Measurements from ENCODE around the gene ANKRD33.

Gene ANKRD33

DNA sequence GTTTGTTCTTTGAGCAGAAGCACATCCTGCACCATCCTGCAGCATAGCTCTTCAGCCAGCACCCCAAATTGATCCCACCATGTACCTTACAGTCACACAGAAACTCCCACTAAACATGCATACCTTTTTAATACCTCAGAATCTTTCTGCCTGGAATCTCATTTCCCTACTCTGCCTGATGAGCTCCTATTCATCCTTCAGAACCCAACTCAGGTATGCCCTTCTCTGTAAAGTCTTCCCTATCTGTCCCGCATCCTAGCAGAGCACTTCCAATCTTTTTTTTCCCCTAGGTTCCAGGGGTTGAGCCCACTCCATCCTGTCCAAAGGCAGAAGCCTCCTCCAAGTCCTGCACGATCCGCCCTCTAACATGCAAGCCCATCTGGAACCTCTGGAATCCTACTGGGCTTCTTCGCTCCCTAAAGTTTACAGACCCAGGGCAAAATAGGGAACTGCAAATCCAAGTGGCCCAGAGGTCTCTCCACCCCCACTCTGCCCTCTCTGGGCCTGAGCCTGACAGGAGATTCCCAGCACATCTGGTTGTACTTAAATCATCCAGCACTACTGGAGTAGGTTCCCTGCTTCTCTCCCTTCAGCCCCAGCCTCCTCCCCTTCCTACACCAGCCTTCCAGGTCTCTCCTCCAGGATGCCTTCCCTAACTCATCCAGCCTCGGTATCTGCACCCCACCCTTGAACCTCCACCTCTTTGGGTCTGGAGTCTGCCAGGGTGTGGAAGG is 35.3 kb upstream of the ANKRD33 start:
- Histone ChIP-seq H3K56ac (ENCODE audit: low read length) (no peak overlapping the region), H3K9ac (ENCODE audit: low read length) (no peak overlapping the region), H3K4me2 (ENCODE audit: low read length) (no peak overlapping the region), H3K36me3 (ENCODE audit: control insufficient read depth, insufficient read depth, low read length) (no peaks in the 10 kb centered on the region), H3K18ac (ENCODE audit: low read length) (no peak overlapping the region), H4K8ac (ENCODE audit: low read depth, low read length) (no peak overlapping the region), H3K4me3 (ENCODE audit: low read length) (no peak overlapping the region), H2BK120ac (ENCODE audit: low read depth, low read length) (no peak overlapping the region), H3K27me3 (ENCODE audit: insufficient read depth, low read length, poor library complexity) (no peaks in the 10 kb centered on the region), H2BK15ac (replicated peaks; ENCODE audit: low read depth) (no peak overlapping the region), H2AK5ac (ENCODE audit: low read length) (no peak overlapping the region), H4K5ac (ENCODE audit: low read length) (no peak overlapping the region), H3K4ac (ENCODE audit: low read depth, low read length) (no peak overlapping the region), H3K4me1 (ENCODE audit: control insufficient read depth, low read depth, low read length) (no peaks in the 10 kb centered on the region), H3K79me1 (ENCODE audit: low read length) (no peaks in the 10 kb centered on the region), H3K79me2 (ENCODE audit: control insufficient read depth, insufficient read depth, low read length) (no peaks in the 10 kb centered on the region), H2BK5ac (ENCODE audit: low read length) (no peak overlapping the region), H3K23ac (ENCODE audit: low read length) (no peak overlapping the region), H3K27ac (ENCODE audit: low read depth, low read length) (no peak overlapping the region)
- no peak for DNase-seq
- no CpG with 5 or more reads among the region's 5 CpGs for WGBS (ENCODE audit: extremely low coverage, insufficient coverage, low lambda C conversion rate)

DNA sequence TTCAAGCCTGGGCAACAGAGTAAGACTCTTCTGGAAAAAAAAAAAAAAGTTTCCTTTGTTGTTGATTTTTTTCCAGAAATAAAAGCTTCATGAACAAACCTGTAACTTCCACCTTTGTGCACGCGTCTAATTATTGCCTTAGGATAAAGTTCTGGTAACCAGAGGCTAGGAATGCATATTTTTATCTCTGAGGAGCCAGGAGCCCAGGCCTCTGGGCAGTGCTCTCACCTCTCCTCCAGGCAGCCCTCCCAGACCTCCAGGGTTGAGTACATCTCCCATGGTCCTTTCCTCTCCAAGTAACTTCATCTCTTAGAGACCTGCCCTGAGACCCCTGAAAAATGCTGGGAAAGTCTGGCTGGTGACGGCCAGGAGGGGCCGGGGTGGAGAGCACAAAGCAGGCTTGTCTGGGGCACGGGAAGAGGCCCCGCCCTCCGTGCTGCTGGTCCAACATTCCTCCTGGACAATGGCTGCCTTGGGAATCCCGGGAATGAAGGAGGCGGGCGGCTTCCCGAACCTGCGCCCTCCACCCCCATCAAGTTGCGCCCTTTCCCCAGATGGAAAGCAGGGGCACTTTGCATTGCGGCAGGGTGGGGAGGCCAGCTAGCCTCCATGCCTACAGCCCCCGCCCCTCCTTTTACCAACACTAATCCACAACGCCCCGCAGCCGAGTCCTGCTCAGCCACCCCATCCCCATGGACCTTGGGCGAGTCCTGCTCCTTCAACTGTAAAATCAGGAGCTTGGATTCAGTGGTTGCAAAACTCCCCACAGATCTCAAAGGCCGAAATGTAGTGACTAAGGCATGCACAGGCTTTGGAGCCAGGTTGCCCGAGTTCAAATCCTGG is 32.1 kb upstream of the ANKRD33 start:
- Histone ChIP-seq H2AK5ac (ENCODE audit: low read length) (peak overlapping the region; percentile 69), H2BK120ac (ENCODE audit: low read depth, low read length) (no peak overlapping the region), H3K56ac (ENCODE audit: low read length) (peak overlapping the region; percentile 83), H3K4me3 (ENCODE audit: low read length) (peak overlapping the region; percentile 51), H3K9ac (ENCODE audit: low read length) (peak overlapping the region; percentile 56), H3K36me3 (ENCODE audit: control insufficient read depth, insufficient read depth, low read length) (no peaks in the 10 kb centered on the region), H3K4me2 (ENCODE audit: low read length) (peak overlapping the region; percentile 78), H3K27ac (ENCODE audit: low read depth, low read length) (no peak overlapping the region), H4K5ac (ENCODE audit: low read length) (peak overlapping the region; percentile 81), H3K18ac (ENCODE audit: low read length) (peak overlapping the region; percentile 46), H3K23ac (ENCODE audit: low read length) (no peak overlapping the region), H3K4ac (ENCODE audit: low read depth, low read length) (peak overlapping the region; percentile 5), H4K8ac (ENCODE audit: low read depth, low read length) (no peak overlapping the region), H3K79me1 (ENCODE audit: low read length) (no peaks in the 10 kb centered on the region), H3K27me3 (ENCODE audit: insufficient read depth, low read length, poor library complexity) (no peaks in the 10 kb centered on the region), H3K79me2 (ENCODE audit: control insufficient read depth, insufficient read depth, low read length) (no peaks in the 10 kb centered on the region), H3K4me1 (ENCODE audit: control insufficient read depth, low read depth, low read length) (no peaks in the 10 kb centered on the region), H2BK5ac (ENCODE audit: low read length) (no peak overlapping the region), H2BK15ac (replicated peaks; ENCODE audit: low read depth) (no peak overlapping the region)
- DNase-seq = peak; percentile 88
- WGBS (ENCODE audit: extremely low coverage, insufficient coverage, low lambda C conversion rate) = no CpG with 5 or more reads among the region's 21 CpGs

GRCh38 chr12:51860986-51861385 is 26.9 kb upstream of the ANKRD33 start:
- no peak overlapping the region for H3K4me3 ChIP-seq (ENCODE audit: low read length)
- H3K56ac ChIP-seq (ENCODE audit: low read length) = no peak overlapping the region
- H3K4me1 ChIP-seq (ENCODE audit: control insufficient read depth, low read depth, low read length) = peaks cover 6% of the 10 kb centered on the region
- no peaks in the 10 kb centered on the region for H3K79me2 ChIP-seq (ENCODE audit: control insufficient read depth, insufficient read depth, low read length)
- no peak overlapping the region for H3K4me2 ChIP-seq (ENCODE audit: low read length)
- H3K79me1 ChIP-seq (ENCODE audit: low read length) = no peaks in the 10 kb centered on the region
- no CpG with 5 or more reads among the region's 3 CpGs for WGBS (ENCODE audit: extremely low coverage, insufficient coverage, low lambda C conversion rate)
- H3K27me3 ChIP-seq (ENCODE audit: insufficient read depth, low read length, poor library complexity) = no peaks in the 10 kb centered on the region
- H3K4ac ChIP-seq (ENCODE audit: low read depth, low read length) = no peak overlapping the region
- no peak overlapping the region for H2BK120ac ChIP-seq (ENCODE audit: low read depth, low read length)
- no peak overlapping the region for H4K5ac ChIP-seq (ENCODE audit: low read length)
- no peak overlapping the region for H3K23ac ChIP-seq (ENCODE audit: low read length)
- H2AK5ac ChIP-seq (ENCODE audit: low read length) = no peak overlapping the region
- no peak overlapping the region for H3K27ac ChIP-seq (ENCODE audit: low read depth, low read length)
- DNase-seq = no peak
- H3K36me3 ChIP-seq (ENCODE audit: control insufficient read depth, insufficient read depth, low read length) = no peaks in the 10 kb centered on the region
- no peak overlapping the region for H4K8ac ChIP-seq (ENCODE audit: low read depth, low read length)
- H2BK15ac ChIP-seq (replicated peaks; ENCODE audit: low read depth) = no peak overlapping the region
- no peak overlapping the region for H2BK5ac ChIP-seq (ENCODE audit: low read length)
- H3K9ac ChIP-seq (ENCODE audit: low read length) = no peak overlapping the region
- H3K18ac ChIP-seq (ENCODE audit: low read length) = no peak overlapping the region

- no peak overlapping the region for H3K4me3 ChIP-seq (ENCODE audit: low read length)
These were observed 25.0 kb upstream of the ANKRD33 start for GRCh38 chr12:51862947-51863346.

GRCh38 chr12:51863363-51863932 is 24.5 kb upstream of the ANKRD33 start:
- WGBS (ENCODE audit: extremely low coverage, insufficient coverage, low lambda C conversion rate) = no CpG with 5 or more reads among the region's 17 CpGs
- no peaks in the 10 kb centered on the region for H3K36me3 ChIP-seq (ENCODE audit: control insufficient read depth, insufficient read depth, low read length)
- peak overlapping the region; percentile 86 for H3K56ac ChIP-seq (ENCODE audit: low read length)
- peak overlapping the region; percentile 74 for H2AK5ac ChIP-seq (ENCODE audit: low read length)
- peak overlapping the region; percentile 6 for H2BK120ac ChIP-seq (ENCODE audit: low read depth, low read length)
- H4K5ac ChIP-seq (ENCODE audit: low read length) = no peak overlapping the region
- H3K23ac ChIP-seq (ENCODE audit: low read length) = no peak overlapping the region
- no peak overlapping the region for H2BK5ac ChIP-seq (ENCODE audit: low read length)
- no peak overlapping the region for H3K4ac ChIP-seq (ENCODE audit: low read depth, low read length)
- H3K79me2 ChIP-seq (ENCODE audit: control insufficient read depth, insufficient read depth, low read length) = no peaks in the 10 kb centered on the region
- H3K9ac ChIP-seq (ENCODE audit: low read length) = peak overlapping the region; percentile 56
- H3K4me3 ChIP-seq (ENCODE audit: low read length) = no peak overlapping the region
- peaks cover 1% of the 10 kb centered on the region for H3K27me3 ChIP-seq (ENCODE audit: insufficient read depth, low read length, poor library complexity)
- peak; percentile 40 for DNase-seq
- peak overlapping the region; percentile 29 for H3K18ac ChIP-seq (ENCODE audit: low read length)
- H4K8ac ChIP-seq (ENCODE audit: low read depth, low read length) = no peak overlapping the region
- peaks cover 6% of the 10 kb centered on the region for H3K4me1 ChIP-seq (ENCODE audit: control insufficient read depth, low read depth, low read length)
- no peaks in the 10 kb centered on the region for H3K79me1 ChIP-seq (ENCODE audit: low read length)
- H3K4me2 ChIP-seq (ENCODE audit: low read length) = peak overlapping the region; percentile 56
- H2BK15ac ChIP-seq (replicated peaks; ENCODE audit: low read depth) = no peak overlapping the region
- no peak overlapping the region for H3K27ac ChIP-seq (ENCODE audit: low read depth, low read length)

More at GRCh38 chr12:51862947-51863346, 25.0 kb upstream of the ANKRD33 start:
- H3K4me1 ChIP-seq (ENCODE audit: control insufficient read depth, low read depth, low read length) = peaks cover 6% of the 10 kb centered on the region
- H2BK120ac ChIP-seq (ENCODE audit: low read depth, low read length) = no peak overlapping the region
- H3K23ac ChIP-seq (ENCODE audit: low read length) = no peak overlapping the region
- H2AK5ac ChIP-seq (ENCODE audit: low read length) = peak overlapping the region; percentile 74
- no CpG with 5 or more reads among the region's 4 CpGs for WGBS (ENCODE audit: extremely low coverage, insufficient coverage, low lambda C conversion rate)
- H3K27me3 ChIP-seq (ENCODE audit: insufficient read depth, low read length, poor library complexity) = no peaks in the 10 kb centered on the region
- H2BK15ac ChIP-seq (replicated peaks; ENCODE audit: low read depth) = no peak overlapping the region
- no peaks in the 10 kb centered on the region for H3K79me1 ChIP-seq (ENCODE audit: low read length)
- H3K27ac ChIP-seq (ENCODE audit: low read depth, low read length) = no peak overlapping the region
- peak overlapping the region; percentile 86 for H3K56ac ChIP-seq (ENCODE audit: low read length)
- H3K18ac ChIP-seq (ENCODE audit: low read length) = no peak overlapping the region
- H3K36me3 ChIP-seq (ENCODE audit: control insufficient read depth, insufficient read depth, low read length) = no peaks in the 10 kb centered on the region
- no peak overlapping the region for H2BK5ac ChIP-seq (ENCODE audit: low read length)
- no peak overlapping the region for H3K4ac ChIP-seq (ENCODE audit: low read depth, low read length)
- H4K5ac ChIP-seq (ENCODE audit: low read length) = no peak overlapping the region
- peak overlapping the region; percentile 56 for H3K4me2 ChIP-seq (ENCODE audit: low read length)
- peak overlapping the region; percentile 56 for H3K9ac ChIP-seq (ENCODE audit: low read length)
- peak; percentile 63 for DNase-seq
- H4K8ac ChIP-seq (ENCODE audit: low read depth, low read length) = no peak overlapping the region
- H3K79me2 ChIP-seq (ENCODE audit: control insufficient read depth, insufficient read depth, low read length) = no peaks in the 10 kb centered on the region
